ENCODE measurements around the gene CHCHD6.

CHCHD6 gene

DNA sequence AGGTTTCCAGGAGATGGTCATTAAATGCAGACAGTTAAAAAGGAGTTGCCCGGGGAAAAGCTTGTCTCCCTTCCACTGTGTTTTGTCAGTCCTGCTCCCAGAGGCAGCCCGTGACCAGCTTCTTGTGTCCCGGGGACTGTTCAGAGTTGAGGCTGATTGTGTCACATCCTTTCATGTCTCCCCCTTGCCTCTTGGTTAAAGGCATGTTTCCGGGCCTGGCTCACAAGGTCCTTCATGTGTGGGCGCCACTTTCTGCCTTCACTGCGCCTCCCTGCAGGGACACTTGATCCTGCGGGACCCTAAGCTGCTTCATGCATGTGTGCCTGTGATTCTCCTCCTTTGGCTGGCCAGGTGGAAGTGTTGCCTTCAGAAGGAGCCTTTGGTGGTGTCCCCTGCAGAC, 9.2 kb downstream of the CHCHD6 start:
- DNase-seq, result no peak

DNA sequence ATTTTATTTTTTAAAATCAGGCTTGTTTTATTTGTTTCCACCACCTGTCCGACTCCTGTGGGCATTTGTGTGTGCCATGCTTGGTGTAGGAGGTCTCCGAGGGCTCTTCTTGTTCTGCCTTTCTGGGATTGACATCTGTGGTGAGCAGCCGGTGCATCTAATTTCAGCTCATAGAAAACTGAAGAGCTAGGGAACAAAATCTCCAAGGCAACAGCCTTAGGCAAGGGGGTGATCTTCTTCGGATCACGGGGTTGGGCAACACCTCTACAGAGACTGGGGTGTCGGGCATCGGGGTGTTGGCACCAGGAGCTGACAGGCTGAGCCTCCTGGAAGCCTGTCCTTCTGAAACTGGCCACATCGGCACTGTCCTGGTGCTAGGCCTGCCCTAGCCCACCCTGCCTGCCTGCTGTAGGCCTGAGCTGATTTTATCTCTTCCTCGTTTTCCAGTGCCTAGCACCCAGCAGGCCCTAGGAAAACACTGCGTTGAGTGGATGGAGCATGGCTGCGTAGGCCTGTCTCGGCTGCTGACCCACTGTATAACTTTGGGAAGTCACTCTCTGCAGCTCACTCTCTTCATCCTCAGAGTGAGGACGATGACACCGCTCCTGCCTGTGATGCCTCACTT, 10.3 kb downstream of the CHCHD6 start:
- no peak for DNase-seq

DNA sequence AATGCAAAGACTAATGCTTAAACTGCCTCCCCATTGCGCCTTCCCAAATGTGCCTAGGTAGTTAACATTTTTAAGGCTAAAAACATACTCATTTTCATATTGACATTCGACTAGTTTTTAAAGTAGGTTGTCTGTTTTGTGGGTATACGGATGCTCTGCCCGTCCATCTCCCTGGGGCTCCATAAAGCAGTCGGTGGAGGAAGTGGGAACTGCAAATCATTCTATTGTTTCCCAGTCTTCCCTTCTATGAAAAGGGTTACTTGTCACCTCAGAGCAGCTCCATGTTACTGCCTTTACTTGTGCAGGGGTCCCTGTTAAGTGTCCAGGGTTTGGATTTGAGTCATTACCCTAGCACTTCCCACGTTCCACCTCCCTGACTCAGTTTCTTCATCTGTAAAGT, 10.9 kb downstream of the CHCHD6 start:
- DNase-seq, result no peak

DNA sequence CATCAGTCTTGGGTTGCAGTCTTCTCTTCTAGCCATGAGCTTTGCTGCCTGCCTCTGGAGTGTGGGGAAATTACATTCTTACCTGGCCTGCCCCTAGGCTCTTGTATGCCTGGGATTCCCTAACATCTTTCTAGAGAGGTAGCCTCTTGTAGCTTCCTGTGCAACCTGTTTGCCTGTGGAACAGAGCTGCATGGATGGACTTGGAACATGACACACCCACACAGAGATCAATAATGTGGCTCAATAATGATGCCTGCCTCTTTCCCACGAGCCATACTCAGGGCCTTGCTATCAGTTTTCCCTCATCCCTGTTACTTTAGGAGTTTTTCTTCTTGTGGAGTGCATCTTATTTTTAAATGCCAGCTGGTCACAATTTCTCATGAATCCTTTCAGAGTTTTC, 11.4 kb downstream of the CHCHD6 start:
- no peak for DNase-seq

- no peak for DNase-seq
These were observed 12.0 kb downstream of the CHCHD6 start for GRCh38 chr3:126716057-126716456.

- DNase-seq, result no peak
These were observed 14.8 kb downstream of the CHCHD6 start for GRCh38 chr3:126718561-126719445.

DNA sequence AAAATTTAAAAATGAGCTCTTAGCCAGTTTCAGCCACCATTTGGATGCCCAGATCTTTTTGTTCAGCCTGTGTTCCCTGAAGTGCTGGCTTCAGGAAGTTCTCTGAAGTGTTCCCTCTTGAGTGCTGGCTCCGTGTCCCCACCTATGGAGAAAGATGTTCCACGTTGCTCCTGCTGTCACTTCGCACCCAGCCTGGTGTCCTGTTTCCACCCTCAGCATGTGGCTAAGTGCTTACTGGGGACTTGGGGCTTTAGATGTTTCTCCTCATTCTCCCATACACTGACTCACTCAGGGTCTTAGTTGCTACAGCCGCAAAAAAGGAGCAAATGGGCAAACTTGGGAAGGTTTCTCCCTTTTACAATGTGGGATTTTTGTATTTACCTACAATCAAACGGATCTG, 16.6 kb downstream of the CHCHD6 start:
- DNase-seq, result no peak

GRCh38 chr3:126721246-126721645, 17.2 kb downstream of the CHCHD6 start:
- no peak for DNase-seq

GRCh38 chr3:126723237-126723636, 19.2 kb downstream of the CHCHD6 start:
- no peak for DNase-seq

- DNase-seq, result no peak
These were observed 19.8 kb downstream of the CHCHD6 start for GRCh38 chr3:126723801-126724200.

GRCh38 chr3:126728680-126729079, 24.6 kb downstream of the CHCHD6 start:
- DNase-seq, result no peak

DNA sequence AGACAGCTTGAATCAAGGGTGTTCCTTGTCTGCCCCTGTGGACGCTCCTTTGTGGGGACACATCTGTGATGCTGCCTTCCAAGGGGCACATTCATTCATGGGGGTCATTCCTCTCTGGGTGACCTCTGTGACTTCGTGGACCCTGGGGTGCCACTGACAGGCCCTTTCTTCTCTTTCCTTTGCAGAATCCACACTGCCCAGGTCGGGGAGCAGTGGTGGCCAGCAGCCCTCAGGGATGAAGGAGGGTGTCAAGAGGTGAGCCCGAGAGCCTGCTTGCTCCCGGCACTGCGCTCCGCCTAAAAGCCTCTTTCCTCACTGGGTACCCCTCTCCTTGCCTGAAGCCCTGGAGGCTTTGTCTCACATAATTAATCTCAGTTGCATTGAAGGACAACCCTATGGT, 26.3 kb downstream of the CHCHD6 start:
- DNase-seq, result no peak

- DNase-seq, result no peak
These were observed 27.0 kb downstream of the CHCHD6 start for GRCh38 chr3:126731044-126731443.

- no peak for DNase-seq
These were observed 28.4 kb downstream of the CHCHD6 start for GRCh38 chr3:126732281-126733060.

GRCh38 chr3:126733061-126733430, 29.0 kb downstream of the CHCHD6 start:
- no peak for DNase-seq

GRCh38 chr3:126734106-126734723, 30.2 kb downstream of the CHCHD6 start:
- no peak for DNase-seq

- no peak for DNase-seq
These were observed 33.5 kb downstream of the CHCHD6 start for GRCh38 chr3:126737527-126737926.

DNA sequence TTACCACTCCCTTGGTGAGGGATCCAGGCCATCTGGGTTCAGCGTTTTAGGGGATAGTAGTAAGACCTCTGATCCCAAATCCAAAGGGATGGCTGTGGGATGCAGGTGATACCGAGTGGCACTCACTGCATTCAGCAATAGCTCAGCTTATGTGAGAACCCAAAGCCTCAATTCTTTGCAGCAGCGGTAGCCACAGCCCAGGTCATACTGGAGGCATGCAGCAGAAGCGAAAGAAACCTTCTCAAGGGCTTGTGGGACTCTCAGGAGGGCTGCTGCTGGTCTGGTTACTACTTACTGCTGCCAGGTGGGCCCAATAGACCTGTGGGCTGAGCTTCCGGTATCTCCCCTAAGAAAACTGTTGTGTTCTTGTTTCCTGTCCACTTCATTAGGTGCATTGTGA, 38.0 kb downstream of the CHCHD6 start:
- DNase-seq, result no peak

DNA sequence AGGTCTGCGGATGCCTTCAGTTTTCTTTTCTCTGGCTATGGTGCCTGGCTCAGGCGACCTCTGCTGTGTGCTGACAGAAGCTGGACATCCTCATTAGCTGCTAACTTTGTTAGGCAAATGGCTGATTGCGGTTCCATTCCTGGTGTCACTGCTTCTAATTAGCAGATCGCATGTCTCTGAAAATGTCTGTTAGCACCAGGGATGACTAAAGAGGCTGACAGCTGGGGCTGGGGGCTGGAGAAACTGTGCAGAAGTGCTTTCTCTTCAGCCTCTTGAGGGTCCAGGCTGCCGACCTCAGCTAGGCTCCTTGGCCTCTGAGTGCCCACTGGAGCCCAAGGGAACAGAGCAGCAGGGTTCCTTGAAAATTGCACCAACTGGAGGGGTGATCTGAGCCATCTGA, 39.3 kb downstream of the CHCHD6 start:
- DNase-seq, result no peak

- no peak for DNase-seq
These were observed 39.7 kb downstream of the CHCHD6 start for GRCh38 chr3:126743781-126744180.

DNA sequence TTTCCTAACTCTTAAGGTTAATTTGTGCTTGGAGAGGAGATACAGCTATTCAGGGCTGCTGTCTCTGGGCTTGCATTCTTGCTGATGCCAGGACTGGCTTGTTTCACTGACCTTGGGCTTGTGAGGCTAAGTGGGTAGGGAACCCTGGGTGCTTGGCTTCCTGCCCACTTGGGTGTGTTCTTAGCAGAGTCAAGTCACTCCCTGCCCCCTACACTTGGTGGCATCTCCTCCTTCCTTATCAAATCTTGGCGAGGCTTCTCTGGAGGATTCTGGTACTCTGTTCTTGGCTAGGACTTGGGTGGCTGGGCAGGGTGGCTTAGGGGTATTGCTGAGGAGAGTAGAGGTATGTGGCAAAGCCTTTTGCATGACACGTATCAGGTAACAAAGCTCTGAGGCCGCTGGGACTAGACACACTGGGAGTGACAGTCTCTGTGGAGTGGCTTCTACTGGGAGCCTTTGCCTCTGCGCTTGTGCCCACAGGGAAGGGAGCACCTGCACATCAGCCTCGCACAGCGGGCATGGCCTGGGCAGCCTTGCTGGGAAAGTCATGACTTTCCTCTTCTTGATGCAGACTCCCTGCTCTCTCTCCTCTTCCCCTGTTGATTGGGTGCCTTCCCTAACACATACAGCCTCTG, 41.8 kb downstream of the CHCHD6 start:
- no peak for DNase-seq

- DNase-seq, result no peak
These were observed 42.5 kb downstream of the CHCHD6 start for GRCh38 chr3:126746395-126747177.
